H1 (cell line): ENCODE results near the gene MEN1. TPM values are rescaled to one million over a fixed set of nuclear protein-coding genes. Genes with fewer than 3 reads are reported as not detected.

ENCODE experiments used
- CTCF ChIA-PET: fragments of 300-600 bp; sonication (Branson Sonifier 250); formaldehyde crosslinking; loops from one replicate; lab custom pipeline; 2021; ENCODE audit not compliant: partially characterized antibody; lab: Charles Lee
- POLR2A ChIA-PET: fragments of 300-600 bp; sonication (Branson Sonifier 250); formaldehyde crosslinking; loops from one replicate; lab custom pipeline; 2021; ENCODE audit warnings: inconsistent platforms; ENCODE audit not compliant: partially characterized antibody; lab: Charles Lee
- DNase-seq, 2 experiments: peaks; one replicate each; pipeline versions ENCODE4 v3.0.0 to v3.0.0-alpha.2; 2010 to 2022; ENCODE audit warnings: low spot score in 2 of 2, low read depth in 1 of 2, mixed read lengths in 1 of 2
- FAIRE-seq: peaks from 2 replicates; lab custom pipeline; 2011; peaks lifted over from hg19 to GRCh38; lab: Jason Lieb, UNC
- H2AFZ ChIP-seq: 2 replicates; pipeline ENCODE4 v1.8.1; 2012; ENCODE audit warnings: low read length, inconsistent platforms
- H2AK5ac ChIP-seq: 2 replicates; pipeline ENCODE4 v1.6.1; 2013; ENCODE audit warnings: low read depth, low read length
- H2BK120ac ChIP-seq: replicated peaks from 2 replicates; pipeline ENCODE3; 2013; ENCODE audit warnings: low read depth, low read length, inconsistent platforms
- H2BK12ac ChIP-seq: 2 replicates; pipeline ENCODE4 v1.6.1; 2013; ENCODE audit warnings: low read depth, low read length
- H2BK15ac ChIP-seq: 2 replicates; pipeline ENCODE4 v1.6.1; 2013; ENCODE audit warnings: low read length
- H2BK20ac ChIP-seq: 2 replicates; pipeline ENCODE4 v1.6.1; 2013; ENCODE audit warnings: low read length
- H2BK5ac ChIP-seq: 2 replicates; pipeline ENCODE4 v1.6.1; 2013; ENCODE audit warnings: low read depth, low read length
- H3K14ac ChIP-seq: 2 replicates; pipeline ENCODE4 v1.6.1; 2013; ENCODE audit warnings: inconsistent platforms; ENCODE audit not compliant: insufficient read length
- H3K18ac ChIP-seq: 2 replicates; pipeline ENCODE4 v1.6.1; 2013; ENCODE audit warnings: low read length; ENCODE audit errors: extremely low read depth
- H3K23ac ChIP-seq: 2 replicates; pipeline ENCODE4 v1.6.1; 2013; ENCODE audit warnings: inconsistent platforms; ENCODE audit not compliant: insufficient read length
- H3K23me2 ChIP-seq: 2 replicates; pipeline ENCODE4 v1.6.1; 2013; ENCODE audit warnings: low read depth, low read length
- H3K27ac ChIP-seq: 2 replicates; pipeline ENCODE4 v1.6.1; 2011; ENCODE audit warnings: low read depth, low read length, inconsistent platforms
- H3K27me3 ChIP-seq, 4 experiments: replicated peaks in 1 of 4; 1 replicate in 1 of 4; 2 replicates in 3 of 4; pipeline versions ENCODE4 v1.6.1 to v1.8.1; 2011 to 2013; ENCODE audit warnings: low read length in 3 of 4, mild to moderate bottlenecking in 3 of 4, inconsistent platforms in 2 of 4, mixed read lengths in 2 of 4, moderate library complexity in 1 of 4; ENCODE audit not compliant: control insufficient read depth in 3 of 4, insufficient read depth in 3 of 4; ENCODE audit errors: extremely low read depth in 1 of 4
- H3K36me3 ChIP-seq, 4 experiments: 2 replicates each; pipeline versions ENCODE4 v1.6.1 to v1.8.1; 2011 to 2013; ENCODE audit warnings: mild to moderate bottlenecking in 4 of 4, low read length in 3 of 4, moderate library complexity in 2 of 4, control low read depth in 1 of 4, inconsistent platforms in 1 of 4; ENCODE audit not compliant: insufficient read depth in 4 of 4, control insufficient read depth in 2 of 4
- H3K4ac ChIP-seq: replicated peaks from 2 replicates; pipeline ENCODE3; 2013; ENCODE audit warnings: low read length, low read depth, mixed read lengths, inconsistent platforms; ENCODE audit not compliant: insufficient read length
- H3K4me1 ChIP-seq, 4 experiments: replicated peaks in 1 of 4; 1 replicate in 1 of 4; 2 replicates in 3 of 4; pipeline versions ENCODE4 v1.6.1 to v1.8.1; 2011 to 2013; ENCODE audit warnings: low read length in 3 of 4, inconsistent platforms in 2 of 4, mixed read lengths in 1 of 4; ENCODE audit not compliant: insufficient read depth in 4 of 4, control insufficient read depth in 3 of 4
- H3K4me2 ChIP-seq, 2 experiments: 2 replicates each; pipeline versions ENCODE4 v1.6.1 to v1.8.1; 2011 to 2013; ENCODE audit warnings: low read depth in 2 of 2, low read length in 2 of 2, control low read depth in 1 of 2, inconsistent platforms in 1 of 2, mild to moderate bottlenecking in 1 of 2; ENCODE audit not compliant: insufficient read depth in 1 of 2
- H3K4me3 ChIP-seq, 4 experiments: fragments of 200-600, 300-600 bp in 1 of 4; sonication (generic), shearing (Covaris generic), sonication (Bioruptor Twin) in 1 of 4; 2 replicates each; pipeline versions ENCODE4 v1.5.1 to v1.8.1; 2011 to 2016; ENCODE audit warnings: low read length in 4 of 4, low read depth in 3 of 4, control low read depth in 2 of 4, inconsistent platforms in 2 of 4, mild to moderate bottlenecking in 2 of 4, mixed read lengths in 1 of 4, moderate library complexity in 1 of 4; ENCODE audit not compliant: insufficient read depth in 2 of 4; ENCODE audit errors: extremely low read depth in 1 of 4
- H3K56ac ChIP-seq: replicated peaks from 2 replicates; pipeline ENCODE3; 2013; ENCODE audit warnings: low read depth, mild to moderate bottlenecking, mixed read lengths, low read length, inconsistent platforms; ENCODE audit not compliant: insufficient read length
- H3K79me1 ChIP-seq: 2 replicates; pipeline ENCODE4 v1.6.1; 2013; ENCODE audit warnings: low read depth, low read length, control low read depth
- H3K79me2 ChIP-seq, 2 experiments: 2 replicates each; pipeline versions ENCODE4 v1.6.1 to v1.8.1; 2012 to 2013; ENCODE audit warnings: low read length in 2 of 2, mild to moderate bottlenecking in 2 of 2, inconsistent platforms in 1 of 2; ENCODE audit not compliant: insufficient read depth in 2 of 2, control insufficient read depth in 1 of 2
- H3K9ac ChIP-seq, 4 experiments: replicated peaks in 1 of 4; 1 replicate in 1 of 4; 2 replicates in 3 of 4; pipeline versions ENCODE4 v1.6.1 to v1.8.1; 2011 to 2013; ENCODE audit warnings: low read depth in 3 of 4, low read length in 3 of 4, control low read depth in 2 of 4, mild to moderate bottlenecking in 2 of 4, moderate library complexity in 2 of 4, inconsistent platforms in 1 of 4; ENCODE audit errors: extremely low read depth in 1 of 4
- H3K9me3 ChIP-seq, 2 experiments: 2 replicates each; pipeline versions ENCODE4 v1.6.1 to v1.8.1; 2012 to 2013; ENCODE audit warnings: mild to moderate bottlenecking in 2 of 2, moderate library complexity in 2 of 2, control low read depth in 1 of 2, inconsistent platforms in 1 of 2, low read depth in 1 of 2, low read length in 1 of 2, mixed read lengths in 1 of 2; ENCODE audit not compliant: insufficient read depth in 2 of 2
- H4K20me1 ChIP-seq, 2 experiments: replicated peaks in 1 of 2; 2 replicates each; pipeline versions ENCODE3 to v1.8.1; 2011 to 2013; ENCODE audit warnings: inconsistent platforms in 2 of 2, low read length in 2 of 2, mild to moderate bottlenecking in 1 of 2; ENCODE audit not compliant: insufficient read depth in 2 of 2, control insufficient read depth in 1 of 2
- H4K5ac ChIP-seq: 2 replicates; pipeline ENCODE4 v1.6.1; 2013; ENCODE audit warnings: low read length, low read depth, mixed read lengths, inconsistent platforms; ENCODE audit not compliant: insufficient read length
- H4K8ac ChIP-seq: 2 replicates; pipeline ENCODE4 v1.8.0; 2013; ENCODE audit warnings: mild to moderate bottlenecking, moderate library complexity, low read length, inconsistent platforms; ENCODE audit not compliant: insufficient read depth; ENCODE audit errors: extremely low read depth
- H4K91ac ChIP-seq: replicated peaks from 2 replicates; pipeline ENCODE3; 2013; ENCODE audit warnings: low read length, mixed read lengths, inconsistent platforms; ENCODE audit not compliant: insufficient read length
- CBX8 ChIP-seq: fragments of 300-800, 300-1000 bp; sonication (generic); IDR thresholded peaks from 2 replicates; pipeline ENCODE4 v1.7.1; 2016; ENCODE audit warnings: low read depth, low read length, borderline replicate concordance
- EZH2 ChIP-seq: fragments of 200-600 bp; sonication (generic); IDR thresholded peaks from 2 replicates; pipeline ENCODE4 v1.7.1; 2012; ENCODE audit warnings: low read depth, mild to moderate bottlenecking, moderate library complexity, low read length, inconsistent platforms; ENCODE audit not compliant: severe bottlenecking
- NANOG ChIP-seq: IDR thresholded peaks from 2 replicates; pipeline ENCODE4 v1.6.1; 2011; ENCODE audit warnings: low read length, low read depth, mild to moderate bottlenecking, inconsistent platforms; ENCODE audit not compliant: insufficient read depth, poor library complexity, severe bottlenecking
- SAP30 ChIP-seq: fragments of 300-600 bp; sonication (generic); IDR thresholded peaks from 2 replicates; pipeline ENCODE4 v1.7.1; 2012; ENCODE audit warnings: low read length, moderate library complexity, mild to moderate bottlenecking, inconsistent platforms; ENCODE audit not compliant: insufficient read depth, insufficient replicate concordance
- WGBS, 2 experiments: shearing (Covaris generic) in 1 of 2; methylation state at CpG; one replicate each; pipeline versions ENCODE4 v1.1.6 to v1.1.7; 2013 to 2015; ENCODE audit warnings: low lambda C conversion rate in 2 of 2, mixed read lengths in 2 of 2, inconsistent platforms in 1 of 2, low coverage in 1 of 2, missing lambda C conversion rate in 1 of 2; ENCODE audit not compliant: insufficient replicate concordance in 2 of 2, insufficient coverage in 1 of 2, insufficient read length in 1 of 2; ENCODE audit errors: extremely low coverage in 1 of 2, missing lambda C conversion rate in 1 of 2; 5-methylcytosine and 5-hydroxymethylcytosine counted together
- polyA plus RNA-seq, 7 experiments: library from polyadenylated mRNA; depleted of rRNA in 3 of 7; stranded (reverse) in 5 of 7; unstranded in 2 of 7; fragments of >200 nt in 5 of 7; fragments of 200-250 nt in 2 of 7; gene quantifications; 1 replicate in 5 of 7; 2 replicates in 1 of 7; 4 replicates in 1 of 7; pipeline versions ENCODE4 v1.2.1 to v1.2.3, GENCODE V29; 2011 to 2013; ENCODE audit warnings: missing spikeins in 2 of 7, mixed read lengths in 2 of 7
- total RNA-seq: library from RNA; stranded (reverse); fragmentation: NEBNext Ultra II Directional; extraction: Animal tissue kit (Norgen Biotek cat#: 25700); gene quantifications from 2 replicates; pipeline ENCODE4 v1.2.1, GENCODE V29; 2021

MEN1 gene
- total and polyA plus RNA-seq, 2 of the 8 experiments (the other 6 are each of a cell fraction or from before 2014, with no cell fraction given) = 47.2 to 56.3 TPM

DNA sequence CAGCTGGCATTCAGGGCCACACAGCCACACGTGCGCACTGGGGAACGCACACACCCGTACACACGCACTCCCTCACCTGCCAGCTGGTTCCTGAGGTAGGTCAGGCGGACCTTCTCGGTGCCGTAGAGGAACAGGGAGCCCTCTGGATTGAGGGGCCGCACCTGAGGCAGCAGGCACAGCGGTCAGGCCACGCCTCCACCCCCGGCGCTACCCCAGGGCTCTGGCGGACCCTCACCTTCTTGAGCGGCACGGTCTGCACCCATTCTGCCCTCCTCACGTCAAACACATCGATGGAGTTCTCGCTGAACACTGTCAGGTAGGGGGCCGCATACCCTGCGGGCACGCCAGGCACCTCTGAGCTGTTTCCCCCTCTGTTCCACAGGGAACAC is 17.1 kb upstream of the MEN1 start:
- Histone ChIP-seq H3K79me2 (no peaks in the 10 kb centered on the region), H2BK12ac (no peak overlapping the region), H3K27me3 (no peaks in the 10 kb centered on the region), H3K18ac (no peak overlapping the region), H3K23me2 (no peaks in the 10 kb centered on the region; the same call in 1 of the 2 replicates), H3K4ac (no peak overlapping the region)
- 92% methylated on average over 22 of the region's 22 CpGs; no CpG with 5 or more reads in 1 of the 2 experiments for WGBS, 2 experiments
- no peak for TF ChIP-seq EZH2
- no peak for TF ChIP-seq NANOG
- TF ChIP-seq CBX8 = no peak
- no peak for TF ChIP-seq SAP30
- TF ChIP-seq, all 59 proteins: peak for 0
- Histone ChIP-seq H3K23ac (no peak overlapping the region), H3K4me1 (no peaks in the 10 kb centered on the region), H4K8ac (no peak overlapping the region; the same call in none of the 2 replicates), H3K14ac (no peak overlapping the region), H2AFZ (no peak overlapping the region), H3K79me1 (no peaks in the 10 kb centered on the region; the same call in 1 of the 2 replicates), H2BK5ac (no peak overlapping the region; the same call in 1 of the 2 replicates), H4K20me1 (peaks cover 6% of the 10 kb centered on the region in 2 experiments), H4K91ac (no peak overlapping the region), H3K27ac (no peak overlapping the region), H2BK20ac (no peak overlapping the region), H3K9ac (no peak overlapping the region), H2BK15ac (no peak overlapping the region), H4K5ac (no peak overlapping the region), H2BK120ac (no peak overlapping the region), H3K9me3 (no peaks in the 10 kb centered on the region), H2AK5ac (no peak overlapping the region), H3K4me2 (no peak overlapping the region), H3K56ac (no peak overlapping the region), H3K4me3 (no peak overlapping the region), H3K36me3 (peaks cover 2 to 20% (median 9%) of the 10 kb centered on the region in 4 experiments; a peak in 5 of 8 replicates)
- ChIA-PET POLR2A (interaction anchor here (0.7 to 1.0 kb wide), 2 partner anchors 13 to 15 kb away, joined by 3 read pairs; no protein-coding TSS in a partner anchor), CTCF (interaction anchor here (0.8 to 2.1 kb wide), 7 partner anchors 9 to 136 kb away, joined by 3 to 9 read pairs (median 4); no protein-coding TSS in a partner anchor)
- no peak for DNase-seq
- no peak for FAIRE-seq
